GM21825 (cell line): ENCODE results near the gene CD244.

Experiments
- ATAC-seq: cut with Tn5 transposase; IDR thresholded peaks from one replicate; pipeline ENCODE4 v1.9.1; 2021; ENCODE audit warnings: mild to moderate bottlenecking, moderate library complexity; ENCODE audit not compliant: unreplicated experiment

The CD244 gene

DNA sequence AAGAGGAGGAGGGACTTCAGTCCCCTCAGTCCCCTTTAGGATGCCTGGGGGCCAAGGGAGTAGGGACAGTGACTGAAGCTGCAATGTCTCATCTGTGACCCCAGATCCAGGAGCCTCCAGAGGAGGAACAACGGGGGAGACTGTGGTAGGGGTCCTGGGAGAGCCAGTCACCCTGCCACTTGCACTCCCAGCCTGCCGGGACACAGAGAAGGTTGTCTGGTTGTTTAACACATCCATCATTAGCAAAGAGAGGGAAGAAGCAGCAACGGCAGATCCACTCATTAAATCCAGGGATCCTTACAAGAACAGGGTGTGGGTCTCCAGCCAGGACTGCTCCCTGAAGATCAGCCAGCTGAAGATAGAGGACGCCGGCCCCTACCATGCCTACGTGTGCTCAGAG lies 48.4 kb downstream of the CD244 start:
- ATAC-seq = no peak

DNA sequence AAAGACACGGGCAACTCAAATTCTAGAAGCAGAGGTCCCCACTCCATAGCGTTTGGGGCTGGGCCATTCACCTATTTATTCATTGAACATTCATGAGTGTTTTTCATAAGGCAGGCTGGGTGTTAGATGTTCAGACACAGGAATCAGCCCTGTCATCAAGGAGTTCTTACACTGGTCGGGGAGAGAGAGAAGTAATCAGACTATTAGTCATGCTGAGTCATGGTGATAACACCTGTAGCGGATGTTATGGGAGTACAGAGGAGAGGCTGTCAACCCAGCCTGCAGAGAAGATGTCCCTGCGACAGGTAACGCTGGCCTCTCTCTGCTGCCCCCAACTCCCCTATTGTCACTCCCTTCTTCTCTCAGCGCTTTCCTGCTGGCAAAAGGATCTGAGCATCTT lies 49.5 kb downstream of the CD244 start:
- ATAC-seq = no peak

DNA sequence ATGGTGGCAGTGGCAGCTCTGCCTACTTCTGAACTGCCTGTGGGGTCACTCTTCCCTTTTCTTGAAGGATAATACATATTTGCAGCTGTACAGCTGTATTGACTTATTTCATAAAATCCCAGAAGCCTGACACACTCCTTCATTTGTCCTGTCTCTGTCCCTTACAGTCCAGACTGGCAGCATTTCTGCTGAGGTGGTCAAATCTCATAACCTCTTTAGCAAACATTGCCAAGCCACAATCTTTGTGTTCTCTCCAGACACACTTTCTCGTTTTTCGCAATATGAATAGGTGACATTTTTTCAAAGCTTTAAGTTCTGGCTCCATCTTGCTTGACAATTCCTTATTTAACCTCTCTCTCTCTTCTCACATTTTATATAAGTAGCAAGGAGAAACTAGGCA lies 51.5 kb downstream of the CD244 start:
- no peak for ATAC-seq

DNA sequence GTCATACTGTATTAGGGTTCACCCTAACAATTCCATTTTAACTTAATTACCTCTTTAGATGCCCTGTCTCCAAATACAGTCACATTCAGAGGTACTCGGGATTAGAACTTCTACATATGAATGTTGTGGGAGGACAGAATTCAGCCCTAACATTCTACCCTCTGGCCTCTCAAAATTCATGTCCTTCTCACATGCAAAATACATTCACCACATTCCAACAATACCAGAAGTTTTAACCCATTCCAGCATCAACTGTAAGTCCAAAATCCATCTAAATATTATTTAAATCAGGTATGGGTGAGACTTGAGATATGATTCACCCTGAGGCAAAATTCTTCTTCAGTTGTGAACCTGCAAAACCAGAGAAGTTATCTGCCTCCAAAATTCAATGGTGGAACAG lies 52.2 kb downstream of the CD244 start:
- ATAC-seq = no peak

DNA sequence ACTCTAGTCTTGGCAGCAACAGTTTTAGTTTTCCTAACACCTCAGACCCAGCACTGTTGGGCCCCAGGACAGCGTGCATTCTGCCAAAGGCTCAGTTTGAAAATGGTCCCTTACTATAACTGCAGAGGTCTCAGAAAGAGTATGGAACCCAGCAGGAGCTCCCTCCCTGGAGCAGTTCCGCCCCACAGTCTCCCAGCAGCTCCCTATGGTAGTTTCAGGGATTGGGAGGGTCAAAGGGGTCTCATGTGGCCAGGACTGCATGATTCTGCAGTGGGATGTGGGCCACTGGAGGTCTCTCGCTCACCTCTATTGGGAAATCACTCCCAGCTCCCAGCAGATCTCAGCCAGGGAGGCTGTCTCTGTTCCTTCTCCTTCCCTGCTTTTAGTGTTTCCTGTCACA lies 54.4 kb downstream of the CD244 start:
- no peak for ATAC-seq

DNA sequence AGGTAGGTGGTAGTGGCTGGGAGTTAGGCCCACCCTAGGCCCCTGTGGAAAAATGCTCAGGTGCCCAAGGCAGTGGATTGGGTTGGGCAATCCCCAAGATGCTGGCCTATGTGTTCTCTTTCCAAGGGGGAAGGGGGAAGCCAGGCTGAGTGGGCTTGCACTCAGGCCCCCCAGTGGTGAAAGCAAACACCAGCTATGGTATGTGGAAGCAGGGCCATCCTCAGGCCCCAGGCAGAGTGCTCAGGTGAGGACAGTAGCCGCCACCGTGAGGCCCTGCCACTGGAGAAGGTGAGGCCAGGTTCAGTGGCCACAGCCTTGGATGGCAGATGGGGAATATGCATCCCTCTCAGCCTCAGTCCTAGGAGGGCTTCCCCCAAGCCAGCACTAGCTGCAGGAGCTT lies 54.9 kb downstream of the CD244 start:
- ATAC-seq = no peak

DNA sequence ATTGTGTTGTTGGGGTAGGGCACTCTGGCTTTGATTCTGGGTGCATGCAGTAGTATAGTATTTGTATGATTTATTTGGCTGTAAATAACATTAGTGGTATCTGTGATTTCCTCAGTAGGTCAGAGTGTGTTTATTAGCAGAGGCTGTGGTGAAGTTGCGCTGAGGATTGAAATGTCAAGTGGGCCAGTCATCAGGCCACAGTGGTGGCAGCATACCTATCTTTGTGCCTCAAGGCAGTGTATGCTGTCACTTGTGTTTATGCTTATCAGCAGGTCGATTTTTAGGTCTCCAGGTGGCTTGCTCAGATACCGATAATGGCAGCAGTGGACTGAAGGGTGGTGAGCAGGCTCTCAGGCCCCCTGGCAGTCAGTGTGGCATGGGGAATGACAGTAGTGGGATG lies 55.4 kb downstream of the CD244 start:
- no peak for ATAC-seq

GRCh38 chr1:160806784-160807183 lies 55.9 kb downstream of the CD244 start:
- ATAC-seq = no peak

DNA sequence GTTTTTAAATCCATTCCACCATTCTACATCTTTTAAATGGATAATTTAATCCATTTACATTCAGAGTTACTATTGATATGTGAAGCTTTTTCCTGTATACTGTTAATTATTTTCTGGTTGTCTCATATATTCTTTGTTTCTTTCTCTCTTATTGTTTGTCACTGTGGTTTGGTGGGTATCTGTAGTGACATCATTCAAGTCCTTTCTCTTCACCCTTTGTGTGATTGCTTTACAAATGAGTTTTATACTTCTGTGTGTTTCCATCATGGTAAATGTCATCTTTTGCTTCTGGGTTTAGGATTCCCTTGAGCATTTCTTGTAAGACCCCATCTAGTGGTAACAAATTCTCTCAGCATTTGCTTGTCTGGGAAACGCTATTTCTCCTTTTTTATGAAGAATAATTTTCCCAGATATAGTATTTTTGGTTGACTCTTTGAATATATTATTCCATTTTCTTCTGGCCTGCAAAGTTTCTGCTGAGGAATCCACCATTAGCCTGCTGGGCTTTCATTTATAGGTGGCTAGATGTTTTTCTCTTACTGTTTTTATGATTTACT lies 56.5 kb downstream of the CD244 start:
- ATAC-seq = no peak

GRCh38 chr1:160801836-160802580 lies 60.7 kb downstream of the CD244 start:
- ATAC-seq = no peak

DNA sequence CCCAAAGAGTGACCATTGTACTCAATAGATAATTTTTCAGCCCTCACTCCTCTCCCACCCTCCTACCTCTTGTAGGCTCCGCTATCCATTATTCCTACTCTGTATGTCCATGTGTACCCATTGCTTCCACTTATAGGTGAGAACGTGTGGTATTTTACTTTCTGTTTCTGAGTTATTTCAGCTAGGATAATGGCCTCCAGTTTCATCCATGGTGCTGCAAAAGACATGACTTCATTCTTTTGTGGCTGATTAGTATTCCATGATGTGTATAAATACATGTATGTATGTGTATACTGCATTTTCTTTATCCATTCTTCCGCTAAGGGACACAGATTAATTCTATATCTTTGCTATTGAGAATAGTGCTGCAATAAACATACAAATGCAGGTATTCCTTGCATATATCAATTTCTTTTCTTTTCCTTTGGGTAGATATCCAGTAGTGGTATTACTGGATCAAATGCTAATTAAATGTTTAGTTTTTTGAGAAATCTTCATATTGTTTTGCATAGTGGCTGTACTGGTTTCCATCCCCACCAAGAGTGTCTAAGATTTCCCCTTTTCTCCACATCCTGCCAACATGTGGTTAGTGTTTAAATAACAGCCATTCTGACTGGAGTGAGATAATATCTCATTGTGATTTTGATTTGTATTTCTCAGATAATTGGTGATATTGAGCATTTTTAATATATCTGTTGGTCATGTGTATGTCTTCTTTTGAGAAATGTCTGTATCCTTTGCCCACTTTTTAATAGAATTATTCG lies 61.9 kb downstream of the CD244 start:
- ATAC-seq = no peak

DNA sequence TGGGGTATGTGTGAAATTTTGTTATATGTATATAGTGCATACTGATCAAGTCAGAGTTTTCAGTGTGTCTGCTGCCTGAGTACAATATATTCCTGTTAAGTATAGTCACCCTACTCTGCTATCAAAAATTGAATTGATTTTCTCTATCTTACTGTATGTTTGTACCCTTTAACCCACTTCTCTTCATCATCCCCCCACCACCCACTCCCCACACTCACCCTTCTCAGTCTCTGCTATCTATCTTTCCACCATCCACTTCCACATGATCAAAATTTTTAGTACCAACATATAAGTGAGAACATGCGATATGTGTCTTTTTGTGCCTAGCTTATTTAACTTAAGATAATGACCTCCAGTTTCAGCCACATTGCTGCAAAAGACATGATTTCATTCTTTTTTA lies 62.5 kb downstream of the CD244 start:
- no peak for ATAC-seq

GRCh38 chr1:160799641-160800040 lies 63.0 kb downstream of the CD244 start:
- ATAC-seq = no peak

DNA sequence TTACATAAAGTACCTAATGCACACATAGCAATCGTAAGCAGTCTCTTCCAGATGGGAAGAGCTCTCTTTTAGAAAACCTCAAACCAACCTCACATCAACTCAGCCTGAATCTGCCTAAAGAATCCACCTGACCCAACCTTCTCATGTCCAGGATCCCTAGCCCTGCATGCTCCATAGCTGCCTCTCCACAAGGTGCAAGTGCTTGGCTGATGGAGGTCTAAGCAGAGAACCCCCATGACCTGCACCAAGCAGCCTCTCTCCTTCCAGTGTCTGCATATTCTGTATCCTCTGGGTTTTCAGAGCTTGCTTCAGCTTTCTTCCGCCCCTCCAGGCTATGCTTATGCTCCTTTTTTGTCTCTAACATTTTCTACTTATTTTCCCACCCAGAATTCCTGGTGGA lies 64.2 kb downstream of the CD244 start:
- ATAC-seq = no peak

- no peak for ATAC-seq
Measured at GRCh38 chr1:160797861-160798273, 64.8 kb downstream of the CD244 start.

DNA sequence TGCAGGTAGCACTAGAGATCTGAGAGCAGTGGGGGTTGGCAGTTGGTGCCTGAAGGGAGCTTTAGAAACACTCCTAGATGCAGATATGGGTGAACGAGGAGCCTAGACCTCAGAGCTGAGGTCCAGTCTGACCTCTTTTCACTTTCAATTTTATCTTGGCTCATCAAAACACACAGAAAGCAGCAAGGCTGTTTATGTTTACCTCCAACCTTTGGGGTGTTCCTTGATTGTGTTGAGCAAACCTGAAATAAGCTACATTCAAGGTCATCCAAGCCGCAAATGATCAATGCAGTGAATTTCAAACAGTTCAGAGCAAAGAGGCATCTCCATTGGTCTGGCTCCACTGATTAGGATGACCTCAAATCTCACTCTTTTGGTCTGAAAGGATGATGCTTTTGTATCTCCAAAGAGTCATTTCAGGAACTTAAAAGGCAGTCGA lies 65.4 kb downstream of the CD244 start:
- no peak for ATAC-seq

- peak; percentile 72 for ATAC-seq
Measured at GRCh38 chr1:160795951-160796383, 66.7 kb downstream of the CD244 start, which contains the start of gene LY9. Gene LY9 (plus strand): TSS chr1:160796174. CDS start chr1:160796188, 14 bp downstream.

GRCh38 chr1:160794376-160794775 lies 68.3 kb downstream of the CD244 start:
- no peak for ATAC-seq

DNA sequence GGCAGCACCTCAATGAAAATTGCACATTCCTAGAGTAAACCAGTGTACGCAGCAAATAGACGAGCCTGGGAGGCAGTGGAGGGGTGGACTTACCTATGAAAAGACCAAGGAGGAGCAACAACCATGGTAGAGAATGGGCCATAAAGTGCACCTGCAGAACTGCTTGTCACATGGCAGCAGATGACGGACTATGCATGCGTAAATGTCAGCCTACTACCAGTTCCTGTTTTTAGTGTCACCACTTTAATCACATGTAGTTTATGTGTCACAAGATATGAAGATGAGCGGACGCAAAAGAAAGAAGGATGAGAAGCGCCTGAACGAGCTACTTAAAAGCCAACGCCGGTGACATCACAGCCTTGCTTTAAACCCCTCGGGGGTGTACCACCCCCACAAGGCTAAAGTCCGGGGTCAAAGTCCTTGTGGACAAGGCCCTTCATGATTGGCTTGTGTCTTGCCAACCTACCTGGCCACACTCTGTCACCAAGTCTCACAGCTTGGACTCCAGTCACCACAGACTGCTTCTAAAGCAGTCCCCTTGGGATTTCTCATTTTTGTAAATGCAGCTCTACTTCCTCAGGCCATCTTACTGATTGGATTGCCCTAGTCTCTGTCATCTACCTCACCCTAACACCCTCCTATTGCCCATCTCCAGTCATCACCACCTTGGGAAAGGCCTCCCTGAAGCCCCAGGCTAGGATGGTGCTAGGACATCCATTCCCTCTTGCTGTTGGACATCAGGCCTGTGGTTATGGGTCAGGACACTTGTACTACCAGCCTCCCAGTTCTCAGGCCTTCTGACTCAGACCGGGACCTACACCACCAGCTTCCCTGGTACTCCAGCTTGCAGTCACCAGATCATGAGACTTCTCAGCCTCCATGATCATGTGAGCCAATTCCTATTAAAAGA lies 72.7 kb downstream of the CD244 start:
- peak; percentile 76 for ATAC-seq

DNA sequence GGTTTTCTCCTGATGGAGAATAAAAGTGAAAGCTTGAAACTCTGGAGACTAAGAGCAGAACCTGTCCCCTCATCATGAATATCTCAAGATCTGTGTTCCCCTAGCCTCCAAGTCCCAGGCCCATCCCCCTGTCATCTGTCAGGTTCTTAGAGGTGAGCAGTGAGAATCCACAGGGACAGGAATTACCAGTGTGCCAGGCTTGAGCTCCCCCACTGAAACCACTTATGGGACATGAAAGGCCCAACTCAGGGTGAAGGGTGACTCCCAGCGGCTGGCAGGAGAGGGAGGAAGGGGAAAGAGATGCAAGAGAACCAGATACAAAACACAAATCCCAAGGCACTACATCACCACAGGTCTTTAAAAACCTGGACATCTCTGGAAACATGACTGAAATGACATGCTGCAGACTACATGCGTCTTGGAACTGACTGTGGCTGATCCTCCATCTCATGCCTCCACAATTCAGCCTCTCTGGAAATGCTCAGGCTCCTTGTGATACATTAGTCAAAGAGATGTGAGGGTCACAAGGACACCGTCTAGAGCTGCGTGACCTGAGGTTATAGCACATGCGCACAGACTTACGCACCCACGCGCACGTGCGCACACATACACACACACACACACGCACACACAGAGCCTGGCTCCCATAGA lies 73.5 kb downstream of the CD244 start:
- ATAC-seq = peak; percentile 24
